Fibroblast of skin of right biceps (primary cell): Measurements from ENCODE around the gene ZNF821.
"Not testable (repeated sequence)": the region's sequence is repeated elsewhere in the genome, so short reads cannot be mapped to it uniquely, and the experiment has no call there.

Experiments
- DNase-seq: peaks from one replicate; pipeline ENCODE4 v3.0.0-alpha.2; 2013

Gene ZNF821

DNA sequence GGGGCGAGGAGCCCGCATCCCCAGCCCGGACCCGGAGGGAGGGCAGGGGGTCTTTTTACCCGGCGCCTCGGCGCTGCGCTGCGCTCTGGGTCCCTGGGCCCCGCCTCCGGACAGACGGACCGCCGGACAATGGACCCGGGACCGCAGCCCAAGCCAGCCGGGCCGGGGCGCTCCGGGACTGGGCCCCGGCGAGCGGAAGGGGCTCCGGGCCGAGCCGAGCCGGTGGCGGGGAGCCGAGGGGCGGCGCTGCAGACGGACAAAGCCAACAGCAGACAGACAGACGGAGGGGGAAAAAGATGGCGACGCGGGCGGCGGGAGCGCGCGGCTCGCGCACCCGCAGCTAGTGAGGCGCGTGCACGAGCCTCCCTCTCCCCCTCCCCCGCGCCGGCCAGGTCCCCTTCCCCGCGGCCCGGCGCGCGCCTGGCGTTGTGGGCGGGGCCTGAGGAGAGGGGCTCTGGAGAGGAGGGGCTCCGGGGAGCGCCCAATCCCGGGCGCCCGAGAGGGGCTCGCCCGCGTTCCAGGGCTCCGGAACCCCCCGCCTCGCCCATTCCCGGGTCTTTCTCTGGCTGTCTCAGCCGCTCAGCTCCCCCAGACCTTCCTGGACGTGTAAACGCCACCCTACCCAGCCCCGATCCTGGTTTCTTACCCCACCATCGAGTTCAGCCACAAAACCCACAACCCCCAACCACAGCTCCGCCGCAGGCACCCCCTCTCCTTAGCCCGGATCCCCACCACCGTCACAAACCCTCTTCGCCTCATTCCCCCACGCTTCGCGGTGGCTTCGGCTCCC lies at the start of gene ZNF821:
ZNF821 (minus strand) TSS at position 334 of the 790 bp plus-strand sequence. CDS start 4,236 bp downstream, outside the sequence.
- peak; percentile 84 for DNase-seq

DNA sequence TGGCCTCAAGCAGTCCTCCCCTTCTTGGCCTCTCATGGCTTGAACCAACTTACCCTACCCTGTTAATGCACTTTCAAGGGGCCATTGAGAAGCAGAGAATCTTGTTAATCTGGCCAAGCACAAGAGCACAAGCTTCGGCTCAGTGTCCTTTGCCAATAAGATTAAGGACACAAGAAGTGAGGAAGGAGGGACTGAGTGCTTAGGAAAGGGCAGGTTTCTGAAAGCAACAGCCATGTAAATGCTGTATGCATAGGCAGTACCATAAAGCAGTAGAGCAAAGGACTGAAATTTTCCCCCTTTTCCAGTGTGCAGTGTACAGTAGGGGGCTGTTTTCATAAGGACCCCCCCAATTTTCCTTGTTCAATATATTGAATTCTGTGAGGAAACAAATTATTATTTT lies 49.0 kb upstream of the ZNF821 start:
- no peak for DNase-seq

- no peak for DNase-seq
These were observed 47.6 kb upstream of the ZNF821 start for GRCh38 chr16:71931599-71931998.

DNA sequence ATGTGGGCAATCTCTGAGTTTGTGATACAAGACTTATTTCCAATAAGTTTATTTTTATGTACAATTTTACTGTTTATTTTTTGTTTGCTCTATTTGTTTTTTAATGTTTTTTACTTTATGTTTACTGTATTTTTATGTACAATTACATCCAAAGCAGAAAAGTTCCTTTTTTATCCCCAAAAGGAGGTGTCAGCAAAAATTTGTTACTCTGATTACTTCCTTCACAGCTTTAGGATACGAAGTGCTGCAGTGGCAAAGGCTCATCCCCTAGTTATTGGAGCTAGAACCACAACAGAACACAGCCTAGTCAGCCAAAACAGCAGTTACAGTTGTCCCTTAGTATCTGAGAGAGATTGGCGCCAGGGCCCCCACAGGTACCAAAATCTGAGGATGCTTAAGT lies 47.0 kb upstream of the ZNF821 start:
- no peak for DNase-seq

DNA sequence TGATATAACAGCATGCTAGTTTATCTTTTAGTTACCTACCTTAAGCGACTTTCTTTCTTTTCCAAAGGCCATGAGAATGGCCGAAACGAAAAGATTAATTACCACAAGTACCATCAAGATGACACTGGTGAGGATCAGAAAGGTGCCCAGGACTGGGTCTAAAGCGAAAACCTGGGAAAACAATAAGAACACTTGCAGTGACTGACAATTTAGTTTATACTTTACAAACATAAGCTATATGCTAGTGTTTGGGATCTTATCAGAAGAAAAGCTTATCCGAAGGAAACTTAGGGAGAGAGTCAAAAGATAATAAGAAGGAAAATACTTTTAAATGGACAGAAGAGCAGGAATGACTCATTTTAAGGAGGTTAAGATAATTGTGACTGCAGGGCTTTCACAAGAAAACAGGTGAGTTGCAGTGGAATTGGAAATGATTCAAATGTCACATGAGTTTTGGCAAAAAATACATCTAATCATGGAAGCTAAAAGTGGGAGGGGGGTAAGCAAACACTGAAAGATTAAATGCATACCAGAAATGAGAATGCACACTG lies 46.1 kb upstream of the ZNF821 start:
- no peak for DNase-seq

DNA sequence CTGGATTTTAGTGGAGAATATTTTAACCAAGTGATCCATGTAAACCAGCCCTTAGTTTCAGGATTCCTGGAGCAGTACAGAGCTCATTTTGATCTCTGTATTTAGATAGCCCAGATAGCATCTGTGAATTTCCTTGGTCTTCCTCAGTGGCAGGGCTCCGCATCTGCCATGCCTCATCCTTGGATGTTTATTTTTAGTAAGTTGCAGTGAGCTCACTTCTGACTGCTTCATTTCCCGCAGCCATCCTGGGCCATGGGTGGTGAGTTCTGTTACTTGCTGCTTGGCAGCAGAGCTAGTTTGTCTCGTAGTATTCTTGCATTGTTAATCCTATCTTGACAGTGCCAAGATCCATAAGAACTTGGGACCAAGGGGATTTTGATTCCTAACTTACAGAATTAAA lies 45.1 kb upstream of the ZNF821 start:
- peak; percentile 77 for DNase-seq

DNA sequence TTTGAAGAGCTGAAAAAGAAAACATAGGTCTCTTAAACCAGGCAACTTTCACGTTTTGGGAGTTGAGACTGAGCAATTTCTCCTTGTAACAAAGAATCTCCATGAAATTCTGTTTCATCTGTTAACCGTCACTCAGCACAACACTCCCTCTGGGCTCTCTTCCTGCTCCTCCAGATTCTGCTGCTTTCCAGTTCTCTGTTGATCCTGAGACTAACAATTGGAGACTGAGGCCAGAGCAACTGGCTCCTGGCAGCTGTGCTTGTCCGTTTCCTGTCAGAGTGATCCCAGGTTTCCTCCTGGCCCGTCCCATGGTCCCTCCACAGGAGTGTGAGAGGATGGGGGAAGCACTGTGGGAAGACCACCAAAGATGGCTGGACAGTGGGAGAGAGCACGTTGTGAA lies 43.8 kb upstream of the ZNF821 start:
- DNase-seq = no peak

DNA sequence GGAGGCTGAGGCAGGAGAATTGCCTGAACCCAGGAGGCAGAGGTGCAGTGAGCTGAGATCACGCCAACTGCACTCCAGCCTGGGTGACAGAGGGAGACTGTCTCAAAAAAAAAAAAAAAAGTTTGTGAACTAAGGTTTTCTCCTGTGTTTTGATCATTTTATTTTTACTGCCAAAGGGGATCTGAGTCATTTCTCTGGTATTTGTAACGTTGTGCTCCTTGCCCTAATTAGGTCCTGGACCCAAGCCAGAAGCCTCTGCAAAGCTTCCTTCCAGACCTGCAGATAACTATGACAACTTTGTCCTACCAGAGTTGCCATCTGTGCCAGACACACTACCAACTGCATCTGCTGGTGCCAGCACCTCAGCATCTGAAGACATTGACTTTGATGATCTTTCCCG lies 43.4 kb upstream of the ZNF821 start:
- DNase-seq = peak; percentile 96

DNA sequence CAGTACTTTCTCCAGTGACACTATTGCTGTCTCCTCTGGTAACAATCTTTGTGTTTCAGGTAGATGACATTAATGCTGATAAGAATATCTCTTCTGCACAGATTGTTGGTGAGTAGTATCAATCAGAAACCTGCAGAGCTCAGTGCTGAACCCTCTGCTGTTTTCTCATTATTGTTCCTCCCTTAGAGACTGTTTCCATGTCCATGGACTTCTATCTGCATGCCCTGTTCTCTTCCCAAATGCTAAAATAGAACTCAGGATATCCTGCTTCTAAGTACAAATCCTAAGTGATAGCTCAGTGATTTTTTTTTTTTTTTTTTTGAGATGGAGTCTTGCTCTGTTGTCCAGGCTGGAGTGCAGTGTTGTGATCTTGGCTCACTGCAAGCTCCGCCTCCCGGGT lies 40.7 kb upstream of the ZNF821 start:
- DNase-seq = no peak

DNA sequence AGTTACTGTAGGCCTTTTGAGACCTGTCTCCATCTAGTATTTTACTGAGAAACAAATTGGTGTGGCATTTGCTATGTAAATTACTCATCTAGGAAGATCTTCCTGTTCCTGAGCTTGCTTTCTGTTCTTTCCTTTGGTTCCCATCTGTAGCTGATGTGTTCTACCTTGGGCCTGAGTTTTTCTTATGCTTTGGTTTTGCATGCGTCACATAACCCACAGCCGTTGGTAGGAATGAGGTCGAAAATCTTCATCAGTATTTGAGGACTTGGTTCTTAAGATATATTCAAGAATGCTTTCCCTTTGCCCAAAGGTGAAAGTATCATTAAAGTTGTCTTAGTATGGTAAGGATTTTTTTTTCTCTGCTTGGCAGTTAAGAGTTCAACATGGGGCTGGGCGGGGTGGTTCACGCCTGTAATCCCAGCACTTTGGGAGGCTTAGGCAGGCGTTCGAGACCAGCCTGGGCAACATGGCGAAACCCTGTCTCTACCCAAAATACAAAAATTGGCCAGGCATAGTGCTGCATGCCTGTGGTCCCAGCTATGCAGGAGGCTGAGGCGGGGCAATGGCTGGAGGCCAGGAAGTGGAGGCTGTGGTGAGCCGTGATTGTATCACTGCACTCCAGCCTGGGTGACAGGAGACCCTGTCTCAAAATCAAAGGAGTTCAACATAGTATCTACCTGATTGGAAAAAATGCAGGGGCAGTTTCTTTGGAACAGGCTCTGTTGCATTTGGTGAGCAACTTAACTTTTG lies 40.1 kb upstream of the ZNF821 start:
- DNase-seq = peak; percentile 45

DNA sequence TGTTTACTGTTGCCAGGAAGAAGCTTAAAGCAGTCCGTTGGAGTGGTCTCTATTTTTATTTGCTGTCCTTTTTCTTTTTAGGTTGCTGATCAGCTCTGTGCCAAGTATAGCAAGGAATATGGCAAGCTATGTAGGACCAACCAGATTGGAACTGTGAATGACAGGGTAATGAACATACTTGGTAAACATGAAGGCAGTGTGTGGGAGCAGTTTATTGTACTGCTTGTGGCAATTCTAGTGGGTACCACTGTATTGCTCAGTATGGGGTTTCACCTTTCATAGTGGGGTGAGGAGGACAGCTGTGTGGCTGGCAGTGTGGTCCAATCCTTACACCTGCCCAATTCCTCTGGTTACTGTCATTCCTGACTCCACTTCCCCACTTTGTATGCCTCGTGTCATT lies 36.7 kb upstream of the ZNF821 start:
- DNase-seq = no peak

- no peak for DNase-seq
These were observed 35.1 kb upstream of the ZNF821 start for GRCh38 chr16:71919035-71919434.

DNA sequence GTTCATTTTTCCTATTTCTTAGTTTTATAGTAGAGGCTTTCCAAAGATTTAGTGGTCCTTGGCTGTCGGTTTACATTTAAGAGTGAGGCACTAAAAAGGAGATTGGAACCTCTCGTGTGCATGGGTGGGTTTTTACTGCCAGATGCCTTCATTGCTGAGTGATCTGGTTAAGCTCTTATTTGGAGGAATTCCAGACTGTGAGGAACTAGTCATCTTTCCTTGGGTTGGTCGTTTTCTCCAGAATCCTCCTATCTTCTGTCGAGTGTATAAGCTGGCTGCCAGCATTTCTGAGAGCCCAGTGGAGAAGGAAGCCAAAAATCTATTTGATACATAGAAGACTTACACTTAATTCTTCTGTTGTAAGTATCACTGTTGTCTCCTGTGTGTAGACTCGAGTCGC lies 33.9 kb upstream of the ZNF821 start:
- DNase-seq = peak; percentile 66

DNA sequence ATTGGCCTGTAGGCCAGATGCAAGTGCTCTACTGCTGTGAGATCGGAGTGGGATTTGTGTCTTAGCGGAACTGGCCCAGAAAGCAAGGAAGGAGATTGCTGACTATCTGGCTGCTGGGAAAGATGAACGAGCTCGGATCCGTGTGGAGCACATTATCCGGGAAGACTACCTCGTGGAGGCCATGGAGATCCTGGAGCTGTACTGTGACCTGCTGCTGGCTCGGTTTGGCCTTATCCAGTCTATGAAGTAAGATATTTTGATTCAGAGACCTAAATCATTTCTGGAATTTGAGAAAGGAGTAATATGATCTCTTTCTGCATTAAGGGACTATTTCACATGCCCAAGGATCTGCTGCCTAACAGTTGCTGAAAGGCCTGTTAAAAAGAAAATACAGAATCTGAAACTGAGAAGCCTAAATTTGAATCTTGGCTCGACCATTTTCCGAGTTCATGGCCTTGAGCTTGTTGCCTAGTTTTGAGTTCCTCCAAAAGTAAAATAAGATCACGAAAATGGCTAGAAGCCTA lies 32.5 kb upstream of the ZNF821 start:
- DNase-seq = peak; percentile 12

DNA sequence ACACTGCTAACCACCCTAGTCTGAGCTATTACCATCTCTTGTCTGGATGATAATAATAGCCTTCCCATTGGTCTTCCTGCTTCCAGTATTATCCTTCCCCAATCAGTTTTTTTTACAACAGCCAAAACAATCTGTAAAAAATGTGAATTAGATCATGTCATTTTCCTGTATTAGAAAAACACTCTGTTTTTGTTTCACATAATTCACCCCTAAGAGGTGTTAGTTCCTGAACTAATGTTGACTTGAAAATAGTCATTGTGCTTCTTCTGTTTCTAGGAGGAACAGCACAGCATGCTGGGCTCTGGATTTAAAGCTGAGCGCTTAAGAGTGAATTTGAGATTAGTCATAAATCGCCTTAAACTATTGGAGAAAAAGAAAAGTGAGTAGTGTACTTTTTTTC lies 31.4 kb upstream of the ZNF821 start:
- no peak for DNase-seq

DNA sequence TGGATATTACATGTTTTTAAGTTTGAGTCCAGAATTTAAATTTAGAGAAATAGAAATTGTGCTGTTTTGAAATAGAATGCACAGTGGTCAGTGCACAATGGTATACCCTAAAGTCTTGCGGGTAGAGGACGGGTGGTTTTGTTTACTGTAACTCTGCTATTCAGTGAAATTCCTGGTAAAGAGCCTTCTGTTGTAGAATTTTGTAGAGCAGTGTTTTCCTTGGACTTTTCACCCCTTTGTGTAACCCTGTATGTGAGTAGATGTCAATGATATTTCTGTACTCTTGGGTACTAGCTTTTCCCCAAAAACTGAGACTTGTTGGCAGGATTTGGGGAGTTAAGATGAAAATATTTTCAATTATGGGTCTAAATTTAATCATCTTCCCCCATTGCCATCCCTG lies 30.8 kb upstream of the ZNF821 start:
- no peak for DNase-seq

GRCh38 chr16:71912534-71913275 lies 28.7 kb upstream of the ZNF821 start:
- DNase-seq = no peak

GRCh38 chr16:71911121-71911520 lies 27.1 kb upstream of the ZNF821 start:
- DNase-seq = no peak

DNA sequence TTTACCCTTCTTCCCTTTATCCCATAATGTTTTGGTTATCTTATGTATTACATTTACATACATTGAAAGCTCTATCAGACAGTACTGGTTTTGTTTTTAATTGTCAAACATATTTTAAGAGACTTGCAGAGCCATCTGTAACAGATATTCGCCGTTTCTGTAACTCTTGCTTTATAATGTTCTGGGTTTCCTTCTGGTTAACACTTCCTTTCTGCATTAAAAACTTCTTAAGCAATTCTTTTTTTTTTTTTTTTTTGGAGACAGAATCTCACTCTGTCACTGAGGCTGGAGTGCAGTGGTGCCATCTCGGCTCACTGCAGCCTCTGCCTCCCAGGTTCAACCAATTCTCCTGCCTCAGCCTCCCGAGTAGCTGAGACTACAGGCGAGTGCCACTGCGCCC lies 21.8 kb upstream of the ZNF821 start:
- not testable (repeated sequence) for DNase-seq

- no peak for DNase-seq
These were observed 20.3 kb upstream of the ZNF821 start for GRCh38 chr16:71904239-71904638.

DNA sequence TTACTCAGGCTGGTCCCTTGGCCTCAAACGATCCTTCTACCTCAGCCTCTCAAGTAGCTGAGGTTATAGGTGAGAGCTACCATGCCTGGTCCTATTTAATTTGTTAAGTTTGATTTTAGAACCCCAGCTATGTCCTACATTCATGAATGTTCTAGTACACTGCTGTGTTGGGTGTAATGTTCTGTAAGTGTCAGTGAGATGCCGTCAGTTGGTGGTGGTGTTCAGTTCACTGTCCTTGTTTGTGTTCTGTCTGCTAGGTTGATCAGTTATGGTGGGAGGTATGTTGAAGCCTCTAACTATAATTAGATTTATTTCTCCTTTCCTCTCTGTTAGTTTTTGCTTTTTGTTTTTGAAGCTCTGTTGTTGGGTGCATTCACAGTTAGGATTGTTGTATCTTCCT lies 19.6 kb upstream of the ZNF821 start:
- no peak for DNase-seq

DNA sequence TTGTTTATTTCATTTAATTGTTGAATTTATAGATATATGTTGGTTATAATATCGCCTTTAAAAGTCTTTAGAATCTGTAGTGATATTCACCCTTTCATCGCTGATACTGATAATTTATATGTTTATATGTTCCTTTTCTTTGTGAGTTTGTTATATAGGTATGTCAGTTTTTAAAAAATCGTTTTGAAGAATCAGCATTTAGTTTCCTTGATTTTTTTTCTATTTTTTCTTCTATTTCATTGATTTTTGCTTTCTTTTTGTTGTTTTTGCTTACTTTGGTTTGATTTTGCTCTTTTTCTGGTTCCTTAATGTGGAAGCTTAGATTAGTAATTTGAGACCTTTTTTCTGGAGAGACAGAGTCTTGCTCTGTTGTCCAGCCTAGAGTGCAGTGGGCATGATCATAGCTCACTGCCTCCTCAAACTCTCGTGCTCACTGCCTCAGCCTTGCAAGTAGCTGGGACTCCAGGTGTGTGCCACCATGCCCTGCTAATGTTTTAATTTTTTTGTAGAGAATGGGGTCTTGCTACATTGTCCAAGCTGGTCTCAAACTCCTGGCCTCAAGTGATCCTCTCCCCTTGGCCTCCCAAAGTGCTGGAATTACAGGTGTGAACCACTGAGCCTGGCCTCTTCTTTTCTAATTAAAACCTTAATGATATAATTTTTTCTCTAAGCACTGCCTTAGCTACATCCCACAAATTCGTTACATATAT lies 18.8 kb upstream of the ZNF821 start:
- DNase-seq = no peak
